Body of pancreas (tissue), 4 donors: ENCODE results near the gene DPH6. TPM values are rescaled to one million over a fixed set of nuclear protein-coding genes. Genes with fewer than 3 reads are reported as not detected.

Experiments
- ATAC-seq: fragments of 150-250 bp; one replicate; pipeline ENCODE4 v1.9.1; 2016
- DNase-seq, 4 donors: peaks; one replicate each; pipeline ENCODE4 v3.0.0-alpha.2; 2019
- H3K27ac ChIP-seq, 4 donors: fragments of 200-600 bp; sonication (generic); 1 replicate in 3 of 4; 2 replicates in 1 of 4; pipeline versions ENCODE4 v1.5.1 to v1.6.1; 2016 to 2019; ENCODE audit warnings: mild to moderate bottlenecking in 1 of 4, mixed read lengths in 1 of 4, moderate library complexity in 1 of 4
- H3K27me3 ChIP-seq, 2 donors: fragments of 200-600 bp; sonication (generic); one replicate each; pipeline ENCODE4 v1.6.0; 2016; ENCODE audit warnings: mild to moderate bottlenecking in 1 of 2
- H3K36me3 ChIP-seq, 2 donors: fragments of 200-600 bp; sonication (generic); replicated peaks in 1 of 2; 2 replicates each; pipeline ENCODE4 v1.5.1; 2016; ENCODE audit warnings: low read depth in 2 of 2; ENCODE audit not compliant: insufficient read depth in 1 of 2
- H3K4me1 ChIP-seq: fragments of 200-600 bp; sonication (generic); one replicate; pipeline ENCODE4 v1.6.0; 2016
- H3K4me3 ChIP-seq, 2 donors: fragments of 200-600 bp; sonication (generic); 1 replicate in 1 of 2; 2 replicates in 1 of 2; pipeline ENCODE4 v1.5.1; 2016 to 2019
- H3K9me3 ChIP-seq, 3 donors: fragments of 200-600 bp; sonication (generic); 1 replicate in 2 of 3; 2 replicates in 1 of 3; pipeline ENCODE4 v1.5.1; 2016
- CTCF ChIP-seq, 7 experiments: fragments of 450-650 bp in 4 of 7; fragments of 200-600 bp in 3 of 7; sonication (generic) in 3 of 7; IDR thresholded peaks; one replicate each; pipeline ENCODE4 v1.5.1; 2016 to 2019; ENCODE audit warnings: antibody characterized with exemption in 7 of 7
- POLR2A ChIP-seq, 3 donors: fragments of 450-650 bp; IDR thresholded peaks; one replicate each; pipeline ENCODE4 v1.6.1; 2016; ENCODE audit warnings: antibody characterized with exemption in 3 of 3, mild to moderate bottlenecking in 2 of 3
- WGBS, 2 donors: methylation state at CpG; one replicate each; pipeline ENCODE4 v1.1.5; 2017; 5-methylcytosine and 5-hydroxymethylcytosine counted together
- intact Hi-C: fragments of 100-400 bp; cut with DNase I; formaldehyde crosslinking; loops from one replicate; pipeline ENCODE4 v1.15.1; 2023
- total RNA-seq, 2 donors: library from RNA; depleted of rRNA; stranded (reverse); fragments of >200 nt; gene quantifications; one replicate each; pipeline ENCODE4 v1.1.0, GENCODE V29; 2016

Gene DPH6
- total RNA-seq, 2 donors from 2014 or later, result 10.9 to 18.9 TPM

DNA sequence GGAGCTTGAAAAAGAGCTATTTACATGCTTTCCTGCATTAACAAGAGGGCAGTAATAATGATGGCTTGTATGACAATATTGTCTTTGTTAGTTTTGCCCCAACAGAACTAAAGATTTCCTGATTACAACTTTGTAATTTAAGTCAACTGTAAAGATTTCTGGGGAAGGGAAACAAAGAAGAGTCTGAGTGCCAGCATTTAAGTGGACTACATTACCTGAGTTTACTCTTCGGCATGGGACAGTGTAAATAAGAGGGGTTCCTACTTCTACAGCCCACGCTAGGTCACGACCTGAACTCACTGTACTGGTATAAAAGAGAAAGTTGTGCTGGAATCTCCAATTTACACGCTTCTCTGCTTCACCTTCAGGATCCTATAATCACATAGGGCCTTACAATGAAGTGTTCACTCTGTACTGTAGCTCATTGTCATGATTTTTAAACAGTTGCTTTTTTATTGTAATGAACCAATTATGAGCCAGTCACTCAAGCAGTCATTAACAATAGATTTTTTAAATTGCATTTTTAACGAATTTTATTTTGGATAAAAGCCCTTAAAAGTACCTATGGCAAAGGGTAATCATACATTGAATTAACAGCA lies 39.6 kb downstream of the DPH6 start:
- DNase-seq (no peak), ATAC-seq (no peak)
- H3K4me1 ChIP-seq, result peaks cover 6% of the 10 kb centered on the region
- H3K27ac ChIP-seq, result no peak overlapping the region
- TF ChIP-seq CTCF (IDR thresholded peaks at IDR 0.05) (no peak), POLR2A (IDR thresholded peaks at IDR 0.05) (no peak)
- H3K36me3 ChIP-seq, result no peaks in the 10 kb centered on the region
- H3K9me3 ChIP-seq, result no peaks in the 10 kb centered on the region
- WGBS, 2 donors, result 54 to 55% methylated on average over 5 of the region's 5 CpGs
- intact Hi-C loops, result no loop called here
- H3K4me3 ChIP-seq, result no peak overlapping the region
- no peaks in the 10 kb centered on the region for H3K27me3 ChIP-seq

GRCh38 chr15:35505809-35506208 lies 40.2 kb downstream of the DPH6 start:
- Histone ChIP-seq H3K4me3 (no peak overlapping the region), H3K4me1 (peaks cover 6% of the 10 kb centered on the region), H3K27ac (no peak overlapping the region)

DNA sequence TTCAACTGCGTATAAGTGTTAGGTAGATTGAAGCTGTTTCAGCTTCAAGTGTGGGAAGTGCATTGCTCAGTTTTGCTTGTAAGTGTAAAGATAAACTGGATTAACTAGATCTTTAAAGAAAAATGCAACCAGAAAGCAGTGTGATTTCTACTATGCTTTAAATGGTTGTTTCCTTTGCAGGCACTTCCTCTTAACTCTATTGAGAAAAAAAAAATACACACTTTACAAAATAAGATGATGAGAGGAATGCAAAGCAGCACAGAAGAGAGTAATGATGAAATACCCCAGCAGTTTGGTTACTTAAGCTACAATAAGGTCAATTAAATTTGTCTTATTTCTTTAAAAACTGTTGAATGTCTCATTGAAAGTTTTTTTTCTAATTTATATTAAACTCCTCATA lies 40.8 kb downstream of the DPH6 start:
- Histone ChIP-seq H3K27me3 (no peaks in the 10 kb centered on the region), H3K36me3 (no peaks in the 10 kb centered on the region), H3K9me3 (no peaks in the 10 kb centered on the region), H3K4me1 (peaks cover 6% of the 10 kb centered on the region), H3K4me3 (no peak overlapping the region), H3K27ac (no peak overlapping the region)
- ATAC-seq (no peak), DNase-seq (no peak)
- intact Hi-C loops, result no loop called here
- WGBS, 2 donors, result 81 to 90% methylated on average over 1 of the region's 1 CpG
- no peak for TF ChIP-seq POLR2A (IDR thresholded peaks at IDR 0.05)
- TF ChIP-seq CTCF (IDR thresholded peaks at IDR 0.05), result no peak

More at GRCh38 chr15:35505809-35506208, 40.2 kb downstream of the DPH6 start:
- intact Hi-C loops, result no loop called here
- Histone ChIP-seq H3K36me3 (no peaks in the 10 kb centered on the region), H3K9me3 (no peaks in the 10 kb centered on the region), H3K27me3 (no peaks in the 10 kb centered on the region)
- ATAC-seq, result no peak
- no peak for TF ChIP-seq POLR2A (IDR thresholded peaks at IDR 0.05)
- TF ChIP-seq CTCF (IDR thresholded peaks at IDR 0.05), result no peak
- no peak for DNase-seq

DNA sequence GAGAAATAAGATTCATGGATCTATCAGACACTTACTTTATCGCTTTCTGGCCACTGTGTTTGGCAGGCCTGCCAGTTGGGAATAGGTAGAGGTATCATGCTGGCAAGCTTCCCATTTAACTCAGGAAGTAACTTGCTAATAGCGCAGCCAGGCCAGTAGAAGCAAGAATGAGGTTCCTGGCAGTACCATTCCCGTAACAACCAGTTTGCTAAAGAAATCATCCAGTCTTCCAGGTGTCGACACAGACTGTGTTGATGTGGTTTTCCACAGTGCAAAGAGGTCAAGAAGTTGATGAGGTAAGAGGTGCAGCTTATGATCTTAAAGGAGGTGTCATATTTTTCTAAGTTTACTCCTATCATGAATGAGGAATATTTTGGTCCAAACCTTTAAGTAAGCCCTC lies 46.2 kb downstream of the DPH6 start:
- Histone ChIP-seq H3K4me3 (no peak overlapping the region), H3K9me3 (no peaks in the 10 kb centered on the region), H3K4me1 (no peaks in the 10 kb centered on the region), H3K27me3 (no peaks in the 10 kb centered on the region), H3K36me3 (no peaks in the 10 kb centered on the region), H3K27ac (no peak overlapping the region)
- DNase-seq (no peak), ATAC-seq (no peak)
- intact Hi-C loops, result no loop called here
- 92 to 95% methylated on average over 4 of the region's 4 CpGs for WGBS, 2 donors
- TF ChIP-seq POLR2A (IDR thresholded peaks at IDR 0.05), result no peak
- no peak for TF ChIP-seq CTCF (IDR thresholded peaks at IDR 0.05)

DNA sequence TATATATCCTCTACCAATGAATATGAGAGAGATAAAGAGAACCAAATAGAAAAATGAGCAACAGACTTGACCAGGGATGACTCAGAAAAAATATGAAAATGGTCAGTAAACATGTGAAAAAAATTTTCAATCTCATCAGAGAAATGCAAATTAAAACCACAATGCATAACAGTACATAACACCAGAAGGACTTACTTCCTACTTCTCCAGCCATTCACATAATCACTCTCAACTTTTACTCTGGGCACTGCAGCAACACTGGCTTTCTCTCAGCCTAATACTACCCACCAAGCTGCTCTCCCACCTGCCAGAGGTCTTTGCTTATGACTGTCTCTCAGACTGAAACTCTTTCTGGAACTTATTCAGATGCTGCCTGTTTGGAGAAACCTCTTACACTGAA lies 49.4 kb downstream of the DPH6 start:
- TF ChIP-seq POLR2A (IDR thresholded peaks at IDR 0.05) (no peak), CTCF (IDR thresholded peaks at IDR 0.05) (no peak)
- H3K4me1 ChIP-seq, result peaks cover 11% of the 10 kb centered on the region
- DNase-seq (no peak), ATAC-seq (no peak)
- no peak overlapping the region for H3K4me3 ChIP-seq
- H3K36me3 ChIP-seq, result no peaks in the 10 kb centered on the region
- no peak overlapping the region for H3K27ac ChIP-seq
- H3K9me3 ChIP-seq, result no peaks in the 10 kb centered on the region
- H3K27me3 ChIP-seq, result no peaks in the 10 kb centered on the region
- intact Hi-C loops, result no loop called here
